Measurements from ENCODE around the gene POLG2. TPM values are rescaled to one million over a fixed set of nuclear protein-coding genes. Genes with fewer than 3 reads are reported as not detected.
"Not testable (repeated sequence)": the region's sequence is repeated elsewhere in the genome, so short reads cannot be mapped to it uniquely, and the experiment has no call there.

POLG2 gene
- total RNA-seq, 2 donors from 2014 or later, result 38.8 to 40.9 TPM

GRCh38 chr17:64448665-64449512 lies 48.0 kb downstream of the POLG2 start, which contains the start of gene MILR1:
Gene MILR1, plus strand, starts transcription at chr17:64449115. Its CDS starts 54 bp downstream, at chr17:64449169.
- no peak for ATAC-seq (replicated peaks)
- Mint-ChIP-seq H3K36me3 (ENCODE audit: low read depth) (no peaks in the 10 kb centered on the region), H3K27me3 (no peaks in the 10 kb centered on the region), H3K4me1 (no peaks in the 10 kb centered on the region), H3K9me3 (no peaks in the 10 kb centered on the region), H3K27ac (no peak within 1 kb of the TSS), H3K4me3 (no peak within 1 kb of the TSS)

- H3K4me1 Mint-ChIP-seq, result peaks cover 3% of the 10 kb centered on the region
- peak; percentile 35 for ATAC-seq (replicated peaks)
- H3K27ac Mint-ChIP-seq, result no peak overlapping the region
- no peaks in the 10 kb centered on the region for H3K27me3 Mint-ChIP-seq
- H3K4me3 Mint-ChIP-seq, result no peak overlapping the region
- H3K9me3 Mint-ChIP-seq, result no peaks in the 10 kb centered on the region
- H3K36me3 Mint-ChIP-seq (ENCODE audit: low read depth), result no peaks in the 10 kb centered on the region
These were observed 49.3 kb downstream of the POLG2 start for GRCh38 chr17:64447526-64447925.

- peaks cover 10% of the 10 kb centered on the region for H3K4me1 Mint-ChIP-seq
These were observed 53.6 kb downstream of the POLG2 start for GRCh38 chr17:64443086-64443760.

GRCh38 chr17:64442541-64442971 lies 54.3 kb downstream of the POLG2 start:
- Mint-ChIP-seq H3K4me3 (peak overlapping the region; percentile 79), H3K27me3 (no peaks in the 10 kb centered on the region), H3K4me1 (peaks cover 10% of the 10 kb centered on the region), H3K36me3 (ENCODE audit: low read depth) (no peaks in the 10 kb centered on the region), H3K9me3 (peaks cover 10% of the 10 kb centered on the region), H3K27ac (peak overlapping the region; percentile 93)
- peak; percentile 61 for ATAC-seq (replicated peaks)

More at GRCh38 chr17:64443086-64443760, 53.6 kb downstream of the POLG2 start:
- peak; percentile 11 for ATAC-seq (replicated peaks)
- peak overlapping the region; percentile 93 for H3K27ac Mint-ChIP-seq
- no peaks in the 10 kb centered on the region for H3K27me3 Mint-ChIP-seq
- H3K4me3 Mint-ChIP-seq, result no peak overlapping the region
- no peaks in the 10 kb centered on the region for H3K36me3 Mint-ChIP-seq (ENCODE audit: low read depth)
- peaks cover 7% of the 10 kb centered on the region for H3K9me3 Mint-ChIP-seq

GRCh38 chr17:64441772-64442540 lies 54.9 kb downstream of the POLG2 start:
- peaks cover 13% of the 10 kb centered on the region for H3K9me3 Mint-ChIP-seq
- H3K27ac Mint-ChIP-seq, result peak overlapping the region; percentile 93
- peak; percentile 82 for ATAC-seq (replicated peaks)

GRCh38 chr17:64439956-64440355 lies 56.9 kb downstream of the POLG2 start:
- no peak for ATAC-seq (replicated peaks)
- H3K4me1 Mint-ChIP-seq, result peaks cover 10% of the 10 kb centered on the region
- no peaks in the 10 kb centered on the region for H3K27me3 Mint-ChIP-seq
- no peak overlapping the region for H3K4me3 Mint-ChIP-seq
- H3K36me3 Mint-ChIP-seq (ENCODE audit: low read depth), result no peaks in the 10 kb centered on the region
- no peak overlapping the region for H3K27ac Mint-ChIP-seq
- peaks cover 13% of the 10 kb centered on the region for H3K9me3 Mint-ChIP-seq

More at GRCh38 chr17:64441772-64442540, 54.9 kb downstream of the POLG2 start:
- Mint-ChIP-seq H3K27me3 (no peaks in the 10 kb centered on the region), H3K36me3 (ENCODE audit: low read depth) (no peaks in the 10 kb centered on the region), H3K4me1 (peaks cover 10% of the 10 kb centered on the region), H3K4me3 (peak overlapping the region; percentile 79)

GRCh38 chr17:64439521-64439920 lies 57.3 kb downstream of the POLG2 start:
- not testable (repeated sequence) for H3K27me3 Mint-ChIP-seq; H3K36me3 Mint-ChIP-seq (ENCODE audit: low read depth); H3K4me3 Mint-ChIP-seq; ATAC-seq (replicated peaks); H3K27ac Mint-ChIP-seq; H3K4me1 Mint-ChIP-seq
- H3K9me3 Mint-ChIP-seq, result peaks cover 13% of the 10 kb centered on the region

GRCh38 chr17:64437944-64438525 lies 58.8 kb downstream of the POLG2 start:
- ATAC-seq (replicated peaks), result no peak
- H3K9me3 Mint-ChIP-seq, result peaks cover 13% of the 10 kb centered on the region
- H3K36me3 Mint-ChIP-seq (ENCODE audit: low read depth), result no peaks in the 10 kb centered on the region
- peaks cover 10% of the 10 kb centered on the region for H3K4me1 Mint-ChIP-seq
- H3K4me3 Mint-ChIP-seq, result no peak overlapping the region
- no peak overlapping the region for H3K27ac Mint-ChIP-seq
- H3K27me3 Mint-ChIP-seq, result no peaks in the 10 kb centered on the region

- no peak for ATAC-seq (replicated peaks)
- no peaks in the 10 kb centered on the region for H3K36me3 Mint-ChIP-seq (ENCODE audit: low read depth)
These were observed 65.3 kb downstream of the POLG2 start for GRCh38 chr17:64431534-64431933.

GRCh38 chr17:64430036-64430435 lies 66.8 kb downstream of the POLG2 start:
- H3K27me3 Mint-ChIP-seq; H3K27ac Mint-ChIP-seq; H3K9me3 Mint-ChIP-seq; ATAC-seq (replicated peaks); H3K36me3 Mint-ChIP-seq (ENCODE audit: low read depth); H3K4me1 Mint-ChIP-seq; H3K4me3 Mint-ChIP-seq: not testable (repeated sequence)

More at GRCh38 chr17:64431534-64431933, 65.3 kb downstream of the POLG2 start:
- peaks cover 9% of the 10 kb centered on the region for H3K27me3 Mint-ChIP-seq
- H3K4me3 Mint-ChIP-seq, result no peak overlapping the region
- no peak overlapping the region for H3K27ac Mint-ChIP-seq
- peaks cover 5% of the 10 kb centered on the region for H3K4me1 Mint-ChIP-seq
- no peaks in the 10 kb centered on the region for H3K9me3 Mint-ChIP-seq

- no peak for ATAC-seq (replicated peaks)
- H3K36me3 Mint-ChIP-seq (ENCODE audit: low read depth), result no peaks in the 10 kb centered on the region
- H3K27me3 Mint-ChIP-seq, result peaks cover 10% of the 10 kb centered on the region
- peaks cover 5% of the 10 kb centered on the region for H3K4me1 Mint-ChIP-seq
- no peaks in the 10 kb centered on the region for H3K9me3 Mint-ChIP-seq
- no peak overlapping the region for H3K4me3 Mint-ChIP-seq
- H3K27ac Mint-ChIP-seq, result no peak overlapping the region
These were observed 68.4 kb downstream of the POLG2 start for GRCh38 chr17:64428406-64428805.
